PFSK-1 (cell line): ENCODE results near the gene ERAP2.

Experiments used
- SIN3A ChIP-seq: IDR thresholded peaks from 2 replicates; pipeline ENCODE4 v1.6.1; 2012; ENCODE audit warnings: mild to moderate bottlenecking, low read length, moderate library complexity, borderline replicate concordance; ENCODE audit not compliant: insufficient read depth
- TAF1 ChIP-seq: IDR thresholded peaks from 2 replicates; pipeline ENCODE4 v1.6.1; 2012; ENCODE audit warnings: low read length, control low read depth, borderline replicate concordance; ENCODE audit not compliant: insufficient read depth
- TF ChIP-seq, protein P1 (sequence below), 2 experiments: IDR thresholded peaks; 2 replicates each; pipeline versions ENCODE4 v1.6.1 to v1.8.0; 2011 to 2012; ENCODE audit warnings: low read depth in 2 of 2, low read length in 2 of 2, control low read depth in 1 of 2, inconsistent platforms in 1 of 2, mild to moderate bottlenecking in 1 of 2, moderate library complexity in 1 of 2; ENCODE audit not compliant: insufficient read depth in 1 of 2

- TF ChIP-seq, protein P1, sequence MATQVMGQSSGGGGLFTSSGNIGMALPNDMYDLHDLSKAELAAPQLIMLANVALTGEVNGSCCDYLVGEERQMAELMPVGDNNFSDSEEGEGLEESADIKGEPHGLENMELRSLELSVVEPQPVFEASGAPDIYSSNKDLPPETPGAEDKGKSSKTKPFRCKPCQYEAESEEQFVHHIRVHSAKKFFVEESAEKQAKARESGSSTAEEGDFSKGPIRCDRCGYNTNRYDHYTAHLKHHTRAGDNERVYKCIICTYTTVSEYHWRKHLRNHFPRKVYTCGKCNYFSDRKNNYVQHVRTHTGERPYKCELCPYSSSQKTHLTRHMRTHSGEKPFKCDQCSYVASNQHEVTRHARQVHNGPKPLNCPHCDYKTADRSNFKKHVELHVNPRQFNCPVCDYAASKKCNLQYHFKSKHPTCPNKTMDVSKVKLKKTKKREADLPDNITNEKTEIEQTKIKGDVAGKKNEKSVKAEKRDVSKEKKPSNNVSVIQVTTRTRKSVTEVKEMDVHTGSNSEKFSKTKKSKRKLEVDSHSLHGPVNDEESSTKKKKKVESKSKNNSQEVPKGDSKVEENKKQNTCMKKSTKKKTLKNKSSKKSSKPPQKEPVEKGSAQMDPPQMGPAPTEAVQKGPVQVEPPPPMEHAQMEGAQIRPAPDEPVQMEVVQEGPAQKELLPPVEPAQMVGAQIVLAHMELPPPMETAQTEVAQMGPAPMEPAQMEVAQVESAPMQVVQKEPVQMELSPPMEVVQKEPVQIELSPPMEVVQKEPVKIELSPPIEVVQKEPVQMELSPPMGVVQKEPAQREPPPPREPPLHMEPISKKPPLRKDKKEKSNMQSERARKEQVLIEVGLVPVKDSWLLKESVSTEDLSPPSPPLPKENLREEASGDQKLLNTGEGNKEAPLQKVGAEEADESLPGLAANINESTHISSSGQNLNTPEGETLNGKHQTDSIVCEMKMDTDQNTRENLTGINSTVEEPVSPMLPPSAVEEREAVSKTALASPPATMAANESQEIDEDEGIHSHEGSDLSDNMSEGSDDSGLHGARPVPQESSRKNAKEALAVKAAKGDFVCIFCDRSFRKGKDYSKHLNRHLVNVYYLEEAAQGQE (IDR thresholded peaks at IDR 0.05; ENCODE audit: insufficient read depth in 1 of 2, low read depth in 2 of 2, low read length in 2 of 2), result no peak
- TF ChIP-seq TAF1 (no peak), SIN3A (no peak)
Observed at GRCh38 chr5:96946381-96946780, 70.1 kb downstream of the ERAP2 start.
